Inferior parietal cortex (tissue), 1 donor: ENCODE measurements around the gene PDE3A.
"Not testable (repeated sequence)": the region's sequence is repeated elsewhere in the genome, so short reads cannot be mapped to it uniquely, and the experiment has no call there.

ENCODE experiments used
- DNase-seq: peaks from one replicate; pipeline ENCODE4 v3.0.0-alpha.2; 2016; ENCODE audit errors: extremely low spot score

Gene PDE3A

DNA sequence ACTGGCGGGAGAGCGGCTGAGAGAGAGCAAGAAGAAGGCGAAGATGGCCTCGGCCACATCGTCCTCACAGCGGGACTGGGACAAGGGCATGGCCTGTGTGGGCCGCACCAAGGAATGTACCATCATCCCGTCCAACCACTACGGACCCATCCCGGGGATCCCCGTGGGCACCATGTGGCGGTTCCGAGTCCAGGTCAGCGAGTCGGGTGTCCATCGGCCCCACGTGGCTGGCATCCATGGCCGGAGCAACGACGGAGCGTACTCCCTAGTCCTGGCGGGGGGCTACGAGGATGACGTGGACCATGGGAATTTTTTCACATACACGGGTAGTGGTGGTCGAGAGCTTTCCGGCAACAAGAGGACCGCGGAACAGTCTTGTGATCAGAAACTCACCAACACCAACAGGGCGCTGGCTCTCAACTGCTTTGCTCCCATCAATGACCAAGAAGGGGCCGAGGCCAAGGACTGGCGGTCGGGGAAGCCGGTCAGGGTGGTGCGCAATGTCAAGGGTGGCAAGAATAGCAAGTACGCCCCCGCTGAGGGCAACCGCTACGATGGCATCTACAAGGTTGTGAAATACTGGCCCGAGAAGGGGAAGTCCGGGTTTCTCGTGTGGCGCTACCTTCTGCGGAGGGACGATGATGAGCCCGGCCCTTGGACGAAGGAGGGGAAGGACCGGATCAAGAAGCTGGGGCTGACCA lies 183.6 kb downstream of the PDE3A start:
- DNase-seq, result not testable (repeated sequence)

- not testable (repeated sequence) for DNase-seq
These were observed 184.2 kb downstream of the PDE3A start for GRCh38 chr12:20552586-20552985.

- no peak for DNase-seq
These were observed 186.7 kb downstream of the PDE3A start for GRCh38 chr12:20555015-20555414.

DNA sequence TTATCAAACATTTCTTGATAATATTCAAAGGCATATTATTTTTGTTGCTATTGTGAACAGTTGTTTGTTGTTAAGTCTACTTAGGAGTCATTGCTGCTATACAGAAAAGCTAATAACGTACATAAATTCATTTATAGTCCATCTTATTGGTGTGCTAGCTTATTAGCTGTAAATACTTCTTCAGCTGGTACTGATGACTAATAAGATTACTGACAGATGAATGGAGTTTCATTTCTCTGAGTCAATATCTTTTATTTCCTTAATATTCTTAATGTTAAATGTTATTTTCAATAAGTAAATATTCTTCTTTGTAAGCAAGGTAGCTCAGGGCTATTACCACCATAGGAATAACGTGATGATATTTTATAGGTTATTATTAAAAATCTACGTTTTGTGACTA lies 187.4 kb downstream of the PDE3A start:
- no peak for DNase-seq

- DNase-seq, result no peak
These were observed 188.8 kb downstream of the PDE3A start for GRCh38 chr12:20557096-20557495.

DNA sequence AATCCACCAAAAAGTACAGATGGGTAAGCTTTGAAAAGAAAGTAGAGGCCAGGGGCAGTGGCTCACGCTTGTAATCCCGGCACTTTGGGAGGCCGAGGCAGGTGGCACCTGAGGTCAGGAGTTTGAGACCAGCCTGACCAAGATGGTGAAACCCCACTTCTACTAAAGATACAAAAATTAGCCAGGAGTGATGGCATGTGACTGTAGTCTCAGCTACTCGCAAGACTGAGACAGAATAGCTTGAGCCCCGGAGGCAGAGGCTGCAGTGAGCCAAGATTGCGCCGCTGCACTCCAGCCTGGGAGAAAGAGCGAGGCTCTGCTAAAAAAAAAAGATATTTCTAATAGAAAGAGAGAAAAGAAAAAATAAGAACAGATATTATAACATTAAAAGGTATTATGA lies 192.6 kb downstream of the PDE3A start:
- no peak for DNase-seq

- DNase-seq, result no peak
These were observed 193.5 kb downstream of the PDE3A start for GRCh38 chr12:20561871-20562270.

GRCh38 chr12:20567413-20567812 lies 199.1 kb downstream of the PDE3A start:
- DNase-seq, result no peak

GRCh38 chr12:20572451-20572850 lies 204.1 kb downstream of the PDE3A start:
- DNase-seq, result no peak

DNA sequence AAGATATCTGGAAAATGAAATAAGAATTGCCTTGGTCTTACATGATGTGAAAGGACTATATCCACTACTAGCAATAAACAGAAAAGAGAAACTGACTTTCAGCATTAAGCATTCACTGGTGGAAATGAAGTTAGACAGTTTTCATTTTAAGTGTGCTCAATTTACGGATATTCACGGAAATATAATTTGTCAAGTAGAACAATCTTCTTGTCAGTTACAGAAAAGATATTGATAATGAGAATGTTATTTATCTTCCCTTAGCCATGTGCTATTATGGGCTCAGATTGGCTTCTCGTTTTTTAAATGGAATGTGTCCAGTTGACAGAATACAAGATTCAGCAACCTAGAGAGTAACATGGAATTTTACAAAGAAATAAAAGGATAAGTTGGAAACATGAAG lies 208.2 kb downstream of the PDE3A start:
- DNase-seq, result no peak

GRCh38 chr12:20577054-20577453 lies 208.7 kb downstream of the PDE3A start:
- DNase-seq, result no peak

DNA sequence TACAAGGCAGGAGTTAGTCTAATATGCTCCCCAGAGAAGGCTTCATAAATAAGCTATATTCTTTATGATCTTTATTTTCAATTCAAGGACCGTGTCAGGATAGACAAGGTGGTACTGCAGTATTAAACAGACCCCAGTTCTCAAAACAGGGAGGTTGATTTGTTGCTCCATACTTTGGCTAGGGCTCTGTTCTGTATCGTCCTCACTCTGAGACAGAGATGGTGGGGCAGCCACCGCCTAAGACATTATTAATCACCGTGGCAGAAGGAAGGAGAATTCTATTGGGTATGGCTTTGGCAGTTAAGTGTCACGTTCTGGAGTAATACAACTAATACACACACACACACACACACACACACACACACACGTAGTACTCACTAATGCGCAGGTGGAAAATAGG lies 209.8 kb downstream of the PDE3A start:
- no peak for DNase-seq

DNA sequence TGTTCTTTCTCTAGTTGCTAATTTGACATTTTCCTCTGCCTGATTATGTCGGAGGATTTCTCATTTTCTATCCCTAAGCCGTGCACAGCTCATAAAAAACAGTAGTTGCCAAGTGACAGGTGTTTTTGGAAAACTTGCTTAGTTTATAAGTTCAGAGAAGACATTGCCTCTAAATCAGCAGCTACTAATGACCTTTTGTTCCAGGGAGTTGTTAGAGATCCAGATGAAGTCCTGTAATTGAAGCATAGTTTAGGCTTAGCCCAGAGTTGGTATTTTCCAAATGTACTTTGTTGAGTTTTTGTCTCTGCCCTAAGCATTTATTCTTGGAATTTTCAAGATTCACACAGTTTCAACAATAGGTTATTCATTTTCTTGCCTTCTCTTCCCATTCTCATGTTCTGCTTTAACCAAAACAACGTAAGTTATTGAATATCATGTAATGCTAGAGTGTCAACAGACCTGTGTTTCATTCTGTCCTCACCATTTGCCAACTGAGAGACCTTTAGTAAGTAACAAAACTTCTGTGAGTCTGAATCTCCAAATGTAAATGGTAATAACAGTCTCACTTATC lies 216.8 kb downstream of the PDE3A start:
- no peak for DNase-seq

DNA sequence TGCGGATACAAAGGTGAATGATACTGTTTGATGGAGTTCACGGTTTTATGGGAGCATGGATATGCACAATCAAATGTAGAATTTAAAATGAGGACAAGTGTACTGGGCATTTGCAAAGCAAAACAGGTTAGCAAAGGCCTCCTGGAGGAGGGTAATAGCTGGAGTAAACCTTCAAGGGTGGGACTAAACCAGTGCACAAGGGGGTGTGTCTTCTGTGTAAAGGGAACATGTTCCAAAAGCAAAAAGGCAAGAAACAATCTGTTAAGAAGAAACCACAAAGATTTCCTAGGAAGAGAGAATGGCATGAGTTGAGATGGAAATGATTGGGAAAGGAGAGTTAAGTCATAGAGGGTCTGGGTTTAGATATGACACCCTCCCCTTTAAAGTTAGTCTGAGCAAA lies 217.6 kb downstream of the PDE3A start:
- no peak for DNase-seq

DNA sequence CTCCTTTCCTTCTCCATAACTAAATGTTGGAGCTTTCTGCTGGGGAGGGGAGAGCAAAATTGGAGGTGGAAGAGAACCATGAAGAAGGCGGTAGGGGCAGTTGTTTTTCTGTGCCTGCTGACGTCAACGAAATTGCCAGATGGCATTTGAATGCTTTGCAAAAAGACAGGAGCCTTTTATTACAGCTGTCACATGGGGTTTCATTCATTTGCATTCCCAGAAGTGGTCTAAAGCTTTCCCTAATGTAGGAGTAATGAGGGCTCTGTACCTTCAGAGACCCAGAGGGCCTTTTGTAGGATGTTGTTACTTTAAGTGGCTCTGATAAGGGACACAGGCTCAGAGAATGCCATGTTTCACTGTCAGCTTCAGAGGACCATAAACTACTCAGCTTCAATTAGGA lies 219.7 kb downstream of the PDE3A start:
- DNase-seq, result peak; percentile 84

DNA sequence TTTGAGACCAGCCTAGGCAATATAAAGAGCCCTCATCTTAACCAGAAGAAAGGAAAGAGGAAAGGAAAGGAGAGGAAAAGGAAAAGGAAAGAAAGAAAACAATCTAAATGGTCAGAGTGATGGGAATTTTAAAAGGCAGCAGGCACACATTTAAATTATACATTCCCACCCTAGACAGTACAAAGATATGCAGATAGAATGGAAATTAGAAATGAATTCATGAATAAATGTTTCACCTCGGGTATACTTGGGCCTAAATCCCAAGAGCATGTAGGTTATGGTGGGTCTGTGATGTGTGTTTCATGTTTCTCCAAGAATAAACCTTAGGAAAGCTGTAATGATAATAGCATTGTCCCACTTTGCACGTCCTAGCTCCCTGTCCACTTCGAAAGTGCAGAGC lies 222.2 kb downstream of the PDE3A start:
- no peak for DNase-seq

DNA sequence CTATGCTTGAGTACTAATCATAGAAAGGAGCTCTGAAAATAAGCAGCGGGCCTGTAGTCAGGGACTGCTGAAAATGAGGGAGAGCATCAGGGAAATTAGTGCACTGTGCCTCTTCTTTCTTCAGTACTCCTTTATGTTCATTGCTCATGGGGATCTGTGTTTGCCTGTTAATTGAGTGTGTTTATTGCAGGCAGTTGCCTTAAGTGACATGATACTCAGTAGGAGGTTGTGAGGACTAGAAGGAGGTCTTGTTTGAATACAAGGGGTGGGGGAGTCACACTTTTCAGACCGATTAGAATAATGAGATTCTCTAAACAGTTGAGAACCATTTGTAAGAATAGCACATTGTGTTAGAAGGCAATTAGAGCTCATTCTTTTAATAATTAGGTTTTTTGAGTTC lies 224.2 kb downstream of the PDE3A start:
- no peak for DNase-seq

DNA sequence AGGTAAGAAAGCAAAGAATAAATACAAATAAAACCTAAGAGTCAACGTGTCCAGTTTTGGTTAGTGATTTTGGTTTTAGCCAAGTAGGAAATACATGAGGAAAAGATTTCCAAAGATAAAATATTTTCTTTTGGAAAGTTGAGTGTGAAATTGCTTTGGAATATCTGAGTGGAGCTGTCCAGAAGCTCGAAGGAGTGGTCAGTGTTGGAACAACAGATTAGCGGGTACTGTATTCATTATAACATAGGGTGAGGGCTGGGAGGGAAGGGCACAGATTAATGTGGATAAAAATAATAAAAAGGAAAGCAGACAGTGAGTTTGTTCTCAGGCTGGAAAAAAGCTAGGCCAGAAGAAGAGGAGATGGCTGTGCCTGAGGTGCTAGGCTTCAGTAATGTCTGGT lies 225.3 kb downstream of the PDE3A start:
- DNase-seq, result no peak

DNA sequence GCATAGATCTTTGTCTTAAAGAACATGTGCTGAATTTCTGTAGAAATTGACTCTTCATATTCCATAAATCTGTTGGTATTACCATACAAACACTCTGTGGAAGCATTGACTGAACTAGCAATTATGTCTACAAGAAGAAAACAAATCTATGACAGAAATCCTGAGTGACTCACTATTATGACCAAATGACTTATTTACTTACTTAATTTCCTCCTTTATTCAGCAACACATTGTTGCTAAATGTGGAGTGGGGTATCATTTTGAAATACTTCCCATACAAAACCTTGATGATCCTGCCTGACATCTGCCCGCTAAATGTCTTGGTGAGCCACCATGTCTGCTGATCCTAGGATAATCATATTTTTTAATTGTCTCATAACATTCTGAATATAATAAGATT lies 227.7 kb downstream of the PDE3A start:
- DNase-seq, result no peak

GRCh38 chr12:20599757-20600156 lies 231.4 kb downstream of the PDE3A start:
- no peak for DNase-seq

DNA sequence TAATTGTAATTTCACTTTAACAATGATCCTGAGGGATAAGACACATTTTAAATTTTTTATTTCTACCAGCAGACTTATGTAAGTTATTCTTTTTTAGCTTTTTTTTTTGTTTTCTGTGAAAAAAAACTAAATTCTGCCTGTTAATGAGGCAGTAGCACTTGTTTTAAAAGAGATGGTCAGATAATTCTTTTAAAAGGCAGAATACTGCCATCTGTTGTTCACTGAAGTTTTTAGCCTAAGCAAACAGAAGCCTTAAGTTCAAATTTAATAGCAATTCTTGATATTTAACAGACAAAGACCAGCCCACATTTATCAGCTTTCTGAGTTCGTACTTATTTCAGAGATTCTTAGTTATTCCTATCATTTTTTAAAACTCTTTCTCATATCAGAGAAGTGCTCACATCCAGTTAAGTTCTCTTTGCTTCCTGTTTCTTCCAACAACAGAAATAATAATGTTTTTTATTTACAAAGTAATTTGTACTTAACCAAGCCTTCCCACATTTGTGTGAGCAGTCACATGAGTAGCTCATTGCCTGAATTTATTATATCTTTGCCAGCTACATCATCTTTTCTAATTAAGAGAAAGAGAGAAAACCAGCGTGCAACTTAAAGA lies 233.4 kb downstream of the PDE3A start:
- peak; percentile 75 for DNase-seq

DNA sequence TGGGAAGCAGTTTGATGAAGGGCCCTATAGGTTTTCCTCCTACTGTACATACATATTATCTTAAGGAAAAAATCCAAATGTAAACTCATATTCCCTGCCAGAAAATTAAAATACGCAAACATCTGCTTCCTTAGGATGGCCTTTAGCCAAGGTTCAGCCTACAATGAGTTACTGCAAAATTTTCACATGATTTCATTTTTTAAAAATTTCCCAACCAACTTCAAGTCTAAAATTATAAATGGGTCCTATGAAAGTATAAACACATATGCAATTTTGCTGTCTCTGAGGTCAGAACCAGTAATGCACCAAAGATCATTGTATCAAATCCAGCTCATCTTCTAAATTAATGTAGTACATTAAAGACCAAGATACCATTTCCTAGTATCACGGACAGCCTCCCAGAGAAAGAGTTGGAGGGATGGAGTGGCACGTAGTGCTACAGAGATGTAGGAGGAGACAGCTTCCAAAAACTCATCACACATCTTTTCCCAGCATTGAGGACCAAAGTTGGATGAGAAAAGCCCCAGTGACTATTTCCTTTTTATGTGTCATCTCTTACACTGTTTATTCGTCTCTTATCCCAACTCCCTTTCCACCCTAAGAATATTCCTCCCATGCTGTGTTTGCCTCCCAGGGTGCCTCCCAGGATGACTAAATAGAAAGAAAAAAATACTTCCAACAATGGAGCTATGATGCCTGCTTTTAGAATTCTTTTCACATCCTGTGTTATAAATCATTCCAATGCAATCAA lies 234.5 kb downstream of the PDE3A start:
- DNase-seq, result no peak
